ENCODE data around the gene ZNF232. TPM values are rescaled to one million over a fixed set of nuclear protein-coding genes. Genes with fewer than 3 reads are reported as not detected.
"Not testable (repeated sequence)": the region's sequence is repeated elsewhere in the genome, so short reads cannot be mapped to it uniquely, and the experiment has no call there.

ZNF232 gene
- total RNA-seq, 1 donor from 2014 or later = 27.2 TPM

DNA sequence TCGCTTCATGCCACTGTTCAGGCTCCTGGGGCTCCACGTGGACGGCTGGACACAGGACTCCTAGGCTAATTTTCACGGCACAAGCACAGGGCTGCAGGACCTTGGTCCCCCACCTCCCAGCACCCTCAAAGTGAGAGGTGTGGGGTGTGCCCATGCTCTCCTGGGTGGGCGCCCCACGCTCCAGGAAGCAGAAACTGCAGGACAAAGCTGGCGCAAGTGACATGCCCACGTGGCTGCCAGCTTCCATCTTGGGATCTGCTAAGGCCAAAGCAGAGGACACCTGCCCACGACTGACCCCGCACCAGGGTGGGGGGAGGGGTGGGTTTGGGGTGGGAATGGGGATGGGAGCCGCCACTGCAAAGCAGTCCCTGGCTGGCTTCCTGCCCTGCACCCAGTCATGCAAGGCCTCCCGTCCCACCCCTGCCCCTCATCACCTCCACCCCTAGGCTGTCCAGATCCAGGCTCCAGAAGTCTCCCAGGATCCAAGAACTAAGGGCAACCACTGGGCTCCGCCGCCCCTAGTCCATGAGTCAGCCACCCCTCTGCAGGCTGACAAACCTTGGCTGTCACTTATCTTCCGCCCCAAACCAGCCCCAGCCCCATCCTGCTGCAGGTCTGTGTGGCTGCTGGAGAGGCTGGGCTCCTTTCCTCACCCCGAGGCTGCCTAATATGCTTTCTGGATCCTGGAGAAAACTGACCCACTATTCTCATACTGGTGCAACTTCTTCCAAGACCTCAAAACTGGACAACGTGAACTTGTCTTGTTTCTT lies 15.2 kb upstream of the ZNF232 start:
- H3K4me3 Mint-ChIP-seq = no peak overlapping the region
- H3K36me3 Mint-ChIP-seq = no peaks in the 10 kb centered on the region
- TF ChIP-seq, protein P1, sequence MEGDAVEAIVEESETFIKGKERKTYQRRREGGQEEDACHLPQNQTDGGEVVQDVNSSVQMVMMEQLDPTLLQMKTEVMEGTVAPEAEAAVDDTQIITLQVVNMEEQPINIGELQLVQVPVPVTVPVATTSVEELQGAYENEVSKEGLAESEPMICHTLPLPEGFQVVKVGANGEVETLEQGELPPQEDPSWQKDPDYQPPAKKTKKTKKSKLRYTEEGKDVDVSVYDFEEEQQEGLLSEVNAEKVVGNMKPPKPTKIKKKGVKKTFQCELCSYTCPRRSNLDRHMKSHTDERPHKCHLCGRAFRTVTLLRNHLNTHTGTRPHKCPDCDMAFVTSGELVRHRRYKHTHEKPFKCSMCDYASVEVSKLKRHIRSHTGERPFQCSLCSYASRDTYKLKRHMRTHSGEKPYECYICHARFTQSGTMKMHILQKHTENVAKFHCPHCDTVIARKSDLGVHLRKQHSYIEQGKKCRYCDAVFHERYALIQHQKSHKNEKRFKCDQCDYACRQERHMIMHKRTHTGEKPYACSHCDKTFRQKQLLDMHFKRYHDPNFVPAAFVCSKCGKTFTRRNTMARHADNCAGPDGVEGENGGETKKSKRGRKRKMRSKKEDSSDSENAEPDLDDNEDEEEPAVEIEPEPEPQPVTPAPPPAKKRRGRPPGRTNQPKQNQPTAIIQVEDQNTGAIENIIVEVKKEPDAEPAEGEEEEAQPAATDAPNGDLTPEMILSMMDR (IDR thresholded peaks at IDR 0.05; ENCODE audit: unreplicated experiment) = no peak
- no peak overlapping the region for H3K27ac Mint-ChIP-seq
- H3K27me3 Mint-ChIP-seq (ENCODE audit: low read depth) = peaks cover 36% of the 10 kb centered on the region
- H3K9me3 Mint-ChIP-seq = no peaks in the 10 kb centered on the region
- peak in 1 of 2 experiments; percentile 27 for DNase-seq (ENCODE audit: low spot score in 2 of 2, unreplicated experiment in 2 of 2)
- H3K4me1 Mint-ChIP-seq = peaks cover 3% of the 10 kb centered on the region

DNA sequence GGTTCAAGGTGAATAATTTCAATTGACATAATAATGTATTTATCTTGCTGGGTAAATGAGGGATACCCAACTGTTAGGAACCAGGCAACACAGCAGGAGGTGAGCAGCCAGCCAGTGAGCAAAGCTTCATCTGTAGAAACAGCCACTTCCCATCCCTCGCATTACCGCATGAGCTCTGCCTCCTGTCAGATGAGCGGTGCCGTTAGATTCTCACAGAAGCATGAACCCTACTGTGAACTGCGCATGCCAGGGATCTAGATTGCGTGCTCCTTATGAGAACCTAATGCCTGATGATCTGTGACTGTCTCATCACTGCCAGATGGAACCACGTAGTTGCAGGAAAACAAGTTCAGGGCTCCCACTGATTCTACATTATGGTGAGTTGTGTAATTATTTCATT lies 13.2 kb upstream of the ZNF232 start:
- H3K27me3 Mint-ChIP-seq (ENCODE audit: low read depth) = peaks cover 42% of the 10 kb centered on the region
- DNase-seq (ENCODE audit: low spot score in 2 of 2, unreplicated experiment in 2 of 2) = peak in 1 of 2 experiments; percentile 32
- not testable (repeated sequence) for H3K36me3 Mint-ChIP-seq, H3K27ac Mint-ChIP-seq, H3K9me3 Mint-ChIP-seq, H3K4me1 Mint-ChIP-seq, H3K4me3 Mint-ChIP-seq

DNA sequence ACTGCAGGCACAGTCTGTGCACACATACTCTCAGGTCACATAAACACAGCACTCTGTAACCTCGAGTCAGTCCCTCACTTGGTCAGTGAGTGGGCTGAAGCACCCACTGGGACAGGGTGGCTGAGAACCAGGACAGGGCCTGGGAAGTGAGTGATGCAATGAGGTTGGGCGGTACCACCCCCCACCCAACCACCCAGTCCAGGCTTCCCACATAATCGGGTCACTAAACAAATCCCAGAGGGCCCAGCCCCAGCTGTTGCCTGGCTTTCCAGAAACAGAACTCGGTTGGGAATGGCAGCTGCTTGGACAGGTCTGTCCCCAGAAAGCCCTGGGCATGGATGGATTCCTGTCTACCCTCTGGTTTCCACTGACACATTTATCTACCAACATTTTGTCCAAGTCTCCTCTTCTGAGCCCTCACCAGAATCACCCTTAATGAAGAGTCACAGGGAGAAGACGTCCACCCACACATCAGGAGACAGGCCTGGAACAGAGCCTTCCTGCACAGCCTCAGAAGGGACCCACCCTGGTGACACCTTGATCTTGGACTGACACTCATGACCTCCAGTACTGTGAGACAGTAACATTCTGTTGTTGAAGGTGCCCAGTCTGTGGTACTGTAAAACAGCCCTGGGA lies 12.6 kb upstream of the ZNF232 start:
- Mint-ChIP-seq H3K27me3 (ENCODE audit: low read depth) (peaks cover 42% of the 10 kb centered on the region), H3K4me3 (peak overlapping the region; percentile 46)
- not testable (repeated sequence) for H3K4me1 Mint-ChIP-seq, H3K27ac Mint-ChIP-seq, H3K36me3 Mint-ChIP-seq, H3K9me3 Mint-ChIP-seq
- peak in 1 of 2 experiments; percentile 31 for DNase-seq (ENCODE audit: low spot score in 2 of 2, unreplicated experiment in 2 of 2)

DNA sequence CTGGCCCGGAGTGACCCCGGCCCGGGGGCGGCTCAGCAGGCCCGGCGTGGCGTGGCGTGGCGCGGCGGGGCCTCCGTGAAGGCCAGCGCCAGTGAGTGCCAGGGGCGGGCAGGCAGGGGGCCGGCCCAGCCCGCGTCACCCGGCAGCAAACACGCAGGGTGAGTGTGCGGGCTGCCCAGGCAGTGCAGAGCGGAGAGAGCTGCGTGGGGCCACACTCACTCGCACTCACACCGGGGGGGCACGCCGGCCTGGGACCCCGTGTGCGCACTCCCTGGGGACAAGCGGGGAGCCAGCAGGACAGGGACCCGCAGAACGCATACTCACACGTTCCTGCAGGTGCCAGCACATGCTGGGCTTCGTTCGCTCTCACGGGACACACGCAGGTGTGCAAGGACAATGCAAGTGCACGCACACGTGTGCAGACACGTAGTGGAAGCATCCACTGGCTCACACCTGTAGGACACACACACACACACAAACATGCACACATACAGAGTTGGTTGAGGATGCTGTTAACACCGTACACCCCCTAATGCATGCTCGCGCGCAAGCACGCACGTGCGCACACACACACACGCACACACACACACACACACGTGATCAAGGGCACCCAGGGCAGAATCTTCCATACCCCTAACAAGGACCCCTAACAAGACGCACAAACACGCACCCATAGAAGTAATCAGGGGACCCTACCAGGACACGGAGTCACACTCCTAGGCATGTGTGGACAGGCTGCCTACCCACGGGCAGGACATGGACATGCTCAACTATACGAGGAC lies 11.9 kb upstream of the ZNF232 start:
- H3K27me3 Mint-ChIP-seq (ENCODE audit: low read depth) = peaks cover 46% of the 10 kb centered on the region
- TF ChIP-seq, protein P1 (IDR thresholded peaks at IDR 0.05; ENCODE audit: unreplicated experiment) = no peak
- peaks cover 7% of the 10 kb centered on the region for H3K9me3 Mint-ChIP-seq
- H3K4me3 Mint-ChIP-seq = peak overlapping the region; percentile 46
- no peaks in the 10 kb centered on the region for H3K36me3 Mint-ChIP-seq
- peak in 1 of 2 experiments; percentile 22 for DNase-seq (ENCODE audit: low spot score in 2 of 2, unreplicated experiment in 2 of 2)
- H3K27ac Mint-ChIP-seq = no peak overlapping the region
- H3K4me1 Mint-ChIP-seq = peaks cover 6% of the 10 kb centered on the region

DNA sequence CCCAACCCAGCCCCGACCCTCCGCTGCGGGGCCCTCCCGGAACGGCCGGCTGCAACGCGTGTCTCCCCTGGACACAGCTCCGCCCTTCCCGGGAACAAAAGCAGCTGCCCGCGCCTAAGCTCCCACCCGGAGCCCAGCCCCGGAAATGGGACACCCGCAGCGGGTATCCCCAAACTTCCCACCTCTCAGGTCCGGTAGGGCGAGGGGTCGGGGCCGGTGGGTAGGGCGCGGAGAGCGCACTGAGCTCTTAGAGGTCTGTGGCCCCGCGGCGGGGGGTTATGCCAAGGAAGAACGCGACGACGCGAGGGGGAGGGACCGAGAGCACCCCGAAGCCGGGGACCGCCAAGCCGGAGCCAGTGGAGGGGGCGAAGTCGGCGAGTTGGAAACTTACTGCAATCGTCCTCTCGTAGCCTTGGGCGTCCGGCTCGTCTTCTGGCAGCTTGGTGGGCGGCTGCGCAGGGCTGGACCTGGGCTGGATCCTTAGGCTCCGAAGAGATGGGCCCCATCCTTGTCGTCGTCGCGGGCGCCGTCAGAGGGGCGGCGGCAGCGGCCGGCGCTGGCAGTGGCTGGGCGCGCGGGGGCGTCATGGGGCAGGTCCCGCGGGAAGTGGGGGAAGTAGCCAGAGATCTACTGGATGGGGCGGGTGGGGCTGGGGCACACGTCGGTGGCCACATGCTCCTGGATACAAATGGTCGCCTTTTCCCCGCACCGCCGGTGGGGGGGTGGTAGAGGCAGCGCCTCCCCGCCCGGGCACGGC lies 11.1 kb upstream of the ZNF232 start:
- H3K4me1 Mint-ChIP-seq = peaks cover 6% of the 10 kb centered on the region
- H3K27ac Mint-ChIP-seq = no peak overlapping the region
- DNase-seq (ENCODE audit: low spot score in 2 of 2, unreplicated experiment in 2 of 2) = peak in 1 of 2 experiments; percentile 48
- peak overlapping the region; percentile 75 for H3K4me3 Mint-ChIP-seq
- no peaks in the 10 kb centered on the region for H3K36me3 Mint-ChIP-seq
- TF ChIP-seq, protein P1 (IDR thresholded peaks at IDR 0.05; ENCODE audit: unreplicated experiment) = no peak
- peaks cover 10% of the 10 kb centered on the region for H3K9me3 Mint-ChIP-seq
- peaks cover 48% of the 10 kb centered on the region for H3K27me3 Mint-ChIP-seq (ENCODE audit: low read depth)

DNA sequence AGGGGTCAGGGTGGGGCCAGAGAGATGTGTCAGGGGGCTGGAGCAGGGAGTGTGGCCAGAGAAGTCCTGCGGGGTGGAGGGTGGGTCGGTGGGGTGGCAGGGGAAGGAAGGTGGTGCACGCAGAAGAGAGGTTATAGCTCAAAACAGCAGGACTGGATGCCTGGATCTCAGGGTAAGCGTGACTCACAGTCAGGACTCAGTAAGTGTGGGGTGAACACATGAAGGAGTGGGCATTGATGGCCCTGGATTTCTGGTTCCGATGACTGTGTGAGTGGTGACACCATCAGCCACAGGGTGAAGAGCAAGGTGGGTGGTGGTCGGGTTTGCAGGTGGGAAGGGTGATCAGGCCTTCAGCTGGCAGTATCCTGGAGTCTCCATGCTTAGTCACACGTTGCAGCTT lies 10.4 kb upstream of the ZNF232 start:
- not testable (repeated sequence) for H3K9me3 Mint-ChIP-seq, H3K36me3 Mint-ChIP-seq, H3K27ac Mint-ChIP-seq, H3K4me1 Mint-ChIP-seq
- peak in 1 of 2 experiments; percentile 38 for DNase-seq (ENCODE audit: low spot score in 2 of 2, unreplicated experiment in 2 of 2)
- H3K4me3 Mint-ChIP-seq = peak overlapping the region; percentile 75
- H3K27me3 Mint-ChIP-seq (ENCODE audit: low read depth) = peaks cover 44% of the 10 kb centered on the region
